Activated B cell treated with CpG ODN at 0.5 μM for 24 hours (primary cell): ENCODE data around the gene C10orf53. TPM values are rescaled to one million over a fixed set of nuclear protein-coding genes. Genes with fewer than 3 reads are reported as not detected.

ENCODE experiments used
- ATAC-seq: fragments of 200-7000 bp; cut with Tn5 transposase; one replicate; pipeline ENCODE4 v1.10.0; 2021; ENCODE audit warnings: low read depth, mild to moderate bottlenecking, moderate library complexity
- CTCF ChIA-PET: fragments of 350-600 bp; sonication (Branson Sonifier 250); formaldehyde crosslinking; loops from one replicate; lab custom pipeline; 2021; ENCODE audit warnings: antibody characterized with exemption; lab: Charles Lee
- POLR2A ChIA-PET: fragments of 350-600 bp; sonication (Branson Sonifier 250); formaldehyde crosslinking; loops from one replicate; lab custom pipeline; 2021; ENCODE audit warnings: antibody characterized with exemption; lab: Charles Lee
- DNase-seq: peaks from one replicate; pipeline ENCODE4 v3.0.0; 2022
- H3K27ac Mint-ChIP-seq: one replicate; pipeline ENCODE4 v1.8.0; 2020; ENCODE audit warnings: mixed read lengths
- H3K27me3 Mint-ChIP-seq: one replicate; pipeline ENCODE4 v1.8.0; 2021; ENCODE audit warnings: mixed read lengths
- H3K36me3 Mint-ChIP-seq: one replicate; pipeline ENCODE4 v1.8.0; 2021; ENCODE audit warnings: low read depth, mixed read lengths
- H3K4me1 Mint-ChIP-seq: one replicate; pipeline ENCODE4 v1.8.0; 2021; ENCODE audit warnings: mixed read lengths
- H3K4me3 Mint-ChIP-seq: one replicate; pipeline ENCODE4 v1.8.0; 2020; ENCODE audit warnings: mild to moderate bottlenecking, mixed read lengths
- H3K9me3 Mint-ChIP-seq: one replicate; pipeline ENCODE4 v1.8.0; 2020; ENCODE audit warnings: mixed read lengths
- intact Hi-C: fragments of 100-400 bp; cut with micrococcal nuclease; formaldehyde crosslinking; loops from one replicate; pipeline ENCODE4 v1.15.1; 2024
- total RNA-seq: library from RNA; stranded (reverse); gene quantifications from 2 replicates; pipeline ENCODE4 v1.2.3, GENCODE V29; 2022
- TF ChIP-seq, protein P1 (sequence below): fragments of 200-600 bp; IDR thresholded peaks from one replicate; pipeline ENCODE4 v1.8.0; 2022; ENCODE audit warnings: antibody characterized with exemption, mild to moderate bottlenecking

Gene C10orf53
- total RNA-seq, 1 donor from 2014 or later, result not detected

- Mint-ChIP-seq H3K27ac (no peak overlapping the region), H3K27me3 (peaks cover 34% of the 10 kb centered on the region), H3K4me3 (no peak overlapping the region), H3K9me3 (no peaks in the 10 kb centered on the region), H3K4me1 (peaks cover 8% of the 10 kb centered on the region), H3K36me3 (no peaks in the 10 kb centered on the region)
- TF ChIP-seq, protein P1, sequence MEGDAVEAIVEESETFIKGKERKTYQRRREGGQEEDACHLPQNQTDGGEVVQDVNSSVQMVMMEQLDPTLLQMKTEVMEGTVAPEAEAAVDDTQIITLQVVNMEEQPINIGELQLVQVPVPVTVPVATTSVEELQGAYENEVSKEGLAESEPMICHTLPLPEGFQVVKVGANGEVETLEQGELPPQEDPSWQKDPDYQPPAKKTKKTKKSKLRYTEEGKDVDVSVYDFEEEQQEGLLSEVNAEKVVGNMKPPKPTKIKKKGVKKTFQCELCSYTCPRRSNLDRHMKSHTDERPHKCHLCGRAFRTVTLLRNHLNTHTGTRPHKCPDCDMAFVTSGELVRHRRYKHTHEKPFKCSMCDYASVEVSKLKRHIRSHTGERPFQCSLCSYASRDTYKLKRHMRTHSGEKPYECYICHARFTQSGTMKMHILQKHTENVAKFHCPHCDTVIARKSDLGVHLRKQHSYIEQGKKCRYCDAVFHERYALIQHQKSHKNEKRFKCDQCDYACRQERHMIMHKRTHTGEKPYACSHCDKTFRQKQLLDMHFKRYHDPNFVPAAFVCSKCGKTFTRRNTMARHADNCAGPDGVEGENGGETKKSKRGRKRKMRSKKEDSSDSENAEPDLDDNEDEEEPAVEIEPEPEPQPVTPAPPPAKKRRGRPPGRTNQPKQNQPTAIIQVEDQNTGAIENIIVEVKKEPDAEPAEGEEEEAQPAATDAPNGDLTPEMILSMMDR, result no peak
- ChIA-PET CTCF (no interaction called here), POLR2A (no interaction called here)
- no peak for ATAC-seq
- DNase-seq, result no peak
- intact Hi-C loops, result no loop called here
Measured at GRCh38 chr10:49645871-49646870, 33.3 kb upstream of the C10orf53 start.

DNA sequence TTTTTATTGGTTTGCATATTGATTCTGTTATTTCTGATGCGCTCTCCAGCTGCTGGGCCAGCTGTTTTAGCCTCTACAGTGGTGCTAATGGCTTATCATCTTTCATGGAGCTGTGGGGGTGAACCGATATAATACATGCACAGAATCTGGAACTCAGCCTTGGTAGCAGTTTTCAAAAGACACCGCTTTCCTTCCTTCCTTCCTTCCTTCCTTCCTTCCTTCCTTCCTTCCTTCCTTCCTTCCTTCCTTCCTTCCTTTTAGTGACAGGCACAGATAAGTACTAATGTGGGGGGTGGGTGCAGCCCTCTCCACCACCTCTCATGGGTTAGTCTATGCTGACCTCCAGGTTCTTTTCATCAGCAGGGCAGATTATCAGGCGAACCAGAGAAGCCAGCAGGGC lies 31.9 kb upstream of the C10orf53 start:
- no peak overlapping the region for H3K27ac Mint-ChIP-seq
- H3K36me3 Mint-ChIP-seq, result no peaks in the 10 kb centered on the region
- ChIA-PET CTCF (no interaction called here), POLR2A (no interaction called here)
- peaks cover 8% of the 10 kb centered on the region for H3K4me1 Mint-ChIP-seq
- no peak overlapping the region for H3K4me3 Mint-ChIP-seq
- no peak for ATAC-seq
- peaks cover 30% of the 10 kb centered on the region for H3K27me3 Mint-ChIP-seq
- intact Hi-C loops, result no loop called here
- TF ChIP-seq, protein P1, result no peak
- H3K9me3 Mint-ChIP-seq, result no peaks in the 10 kb centered on the region
- DNase-seq, result no peak

DNA sequence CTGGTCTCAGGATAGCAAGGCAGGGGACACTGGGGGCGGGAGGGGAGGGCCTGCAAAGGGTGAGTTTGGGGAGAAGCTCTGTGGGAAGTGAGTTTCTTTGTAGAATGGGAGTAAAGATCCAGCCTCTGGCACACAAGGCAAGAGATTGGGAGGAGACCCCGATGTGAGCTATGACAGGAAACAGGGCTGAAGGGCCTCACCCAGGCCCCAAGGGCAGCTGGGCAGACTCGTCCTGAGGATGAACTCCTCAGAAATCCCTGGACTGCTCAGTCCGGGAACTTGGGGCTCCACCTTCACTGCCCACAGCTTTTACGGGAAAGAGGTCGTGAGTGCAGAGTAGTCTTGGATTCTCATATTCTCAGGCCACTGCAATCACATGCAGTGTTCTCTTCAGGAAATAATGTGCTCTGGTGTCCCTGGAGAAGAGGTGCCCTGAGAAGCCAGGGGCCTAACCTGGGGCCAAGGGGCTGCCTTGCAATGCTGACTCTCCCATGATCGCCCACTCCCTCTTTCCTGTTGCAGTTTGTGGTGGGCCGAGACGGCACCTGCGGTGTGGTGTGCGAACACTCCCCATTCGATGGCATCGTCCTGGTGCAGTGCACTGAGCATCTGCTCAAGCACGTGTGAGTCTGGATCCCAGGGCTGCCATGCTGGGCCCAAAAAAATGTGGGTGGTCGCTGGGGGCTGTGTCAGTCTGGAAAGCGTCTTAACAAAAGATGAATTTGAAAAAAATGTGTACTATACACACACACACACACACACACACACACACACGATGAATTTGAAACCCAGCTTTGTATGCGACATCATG lies 31.3 kb upstream of the C10orf53 start:
- DNase-seq (no peak), ATAC-seq (no peak)
- H3K27ac Mint-ChIP-seq, result no peak overlapping the region
- no peak overlapping the region for H3K4me3 Mint-ChIP-seq
- intact Hi-C loops, result no loop called here
- CTCF ChIA-PET, result no interaction called here
- peaks cover 8% of the 10 kb centered on the region for H3K4me1 Mint-ChIP-seq
- TF ChIP-seq, protein P1, result no peak
- no peaks in the 10 kb centered on the region for H3K36me3 Mint-ChIP-seq
- H3K9me3 Mint-ChIP-seq, result no peaks in the 10 kb centered on the region
- H3K27me3 Mint-ChIP-seq, result peaks cover 32% of the 10 kb centered on the region
- POLR2A ChIA-PET, result no interaction called here

- H3K36me3 Mint-ChIP-seq, result no peaks in the 10 kb centered on the region
- ChIA-PET POLR2A (no interaction called here), CTCF (no interaction called here)
- intact Hi-C loops, result no loop called here
- H3K4me1 Mint-ChIP-seq, result peaks cover 8% of the 10 kb centered on the region
- H3K27me3 Mint-ChIP-seq, result peaks cover 27% of the 10 kb centered on the region
- TF ChIP-seq, protein P1, result no peak
- DNase-seq, result no peak
- no peaks in the 10 kb centered on the region for H3K9me3 Mint-ChIP-seq
- H3K27ac Mint-ChIP-seq, result no peak overlapping the region
- H3K4me3 Mint-ChIP-seq, result no peak overlapping the region
- no peak for ATAC-seq
Measured at GRCh38 chr10:49649294-49649693, 30.2 kb upstream of the C10orf53 start.
